SK-N-SH (cell line): ENCODE measurements around the gene C16orf78. TPM values are rescaled to one million over a fixed set of nuclear protein-coding genes. Genes with fewer than 3 reads are reported as not detected.
"Not testable (repeated sequence)": the region's sequence is repeated elsewhere in the genome, so short reads cannot be mapped to it uniquely, and the experiment has no call there.

Source experiments
- CTCF ChIA-PET: fragments of 300-600, 350-600 bp; formaldehyde crosslinking; extraction: SDS; loops from one replicate; lab custom pipeline; 2021; lab: Yijun Ruan, JAX
- POLR2A ChIA-PET: fragments of 350-600 bp; sonication (Branson Sonifier 250); formaldehyde crosslinking; extraction: SDS; loops from one replicate; lab custom pipeline; 2020; ENCODE audit warnings: antibody characterized with exemption, inconsistent platforms; lab: Yijun Ruan, JAX
- DNase-seq: peaks from one replicate; pipeline ENCODE4 v3.0.0; 2012
- H2AFZ ChIP-seq: fragments of 200-600 bp; sonication (generic); 2 replicates; pipeline ENCODE4 v1.8.1; 2016; ENCODE audit warnings: antibody characterized with exemption, mild to moderate bottlenecking, low read depth
- H3F3A ChIP-seq: fragments of 200-600 bp; sonication (generic); replicated peaks from 2 replicates; pipeline ENCODE3; 2016; ENCODE audit warnings: antibody characterized with exemption, mild to moderate bottlenecking; ENCODE audit not compliant: insufficient read depth
- H3K27ac ChIP-seq, 2 experiments: fragments of 200-500 bp in 1 of 2; fragments of 200-600 bp in 1 of 2; sonication (Bioruptor generic) in 1 of 2; sonication (generic), shearing (Covaris generic) in 1 of 2; 2 replicates each; pipeline versions ENCODE4 v1.5.1 to v1.6.1; 2014 to 2016; ENCODE audit warnings: low read depth in 2 of 2, inconsistent platforms in 1 of 2, low read length in 1 of 2, mild to moderate bottlenecking in 1 of 2, mixed read lengths in 1 of 2
- H3K27me3 ChIP-seq: fragments of 200-600 bp; sonication (generic), shearing (Covaris generic); 2 replicates; pipeline ENCODE4 v1.6.1; 2016; ENCODE audit warnings: mixed run types; ENCODE audit not compliant: insufficient read depth
- H3K36me3 ChIP-seq, 2 experiments: fragments of 200-500 bp in 1 of 2; fragments of 200-600 bp in 1 of 2; sonication (Bioruptor generic) in 1 of 2; sonication (generic) in 1 of 2; replicated peaks in 1 of 2; 2 replicates each; pipeline versions ENCODE3 to v1.5.1; 2014 to 2016; ENCODE audit warnings: low read length in 1 of 2, mild to moderate bottlenecking in 1 of 2; ENCODE audit not compliant: insufficient read depth in 2 of 2, control insufficient read depth in 1 of 2
- H3K4me1 ChIP-seq, 2 experiments: fragments of 200-500 bp in 1 of 2; fragments of 200-600 bp in 1 of 2; sonication (Bioruptor generic) in 1 of 2; sonication (generic), shearing (Covaris generic) in 1 of 2; 2 replicates each; pipeline versions ENCODE4 v1.5.1 to v1.6.1; 2014 to 2016; ENCODE audit warnings: low read depth in 1 of 2, low read length in 1 of 2, mixed run types in 1 of 2; ENCODE audit not compliant: insufficient read depth in 2 of 2, control insufficient read depth in 1 of 2
- H3K4me2 ChIP-seq: fragments of 200-600 bp; sonication (generic), shearing (Covaris generic); 2 replicates; pipeline ENCODE4 v1.6.1; 2017; ENCODE audit warnings: mixed run types
- H3K4me3 ChIP-seq, 2 experiments: fragments of 200-500 bp in 1 of 2; fragments of 200-600 bp in 1 of 2; sonication (Bioruptor generic) in 1 of 2; sonication (generic), shearing (Covaris generic) in 1 of 2; 2 replicates each; pipeline versions ENCODE4 v1.5.1 to v1.8.1; 2014 to 2016; ENCODE audit warnings: low read depth in 2 of 2, inconsistent platforms in 1 of 2, low read length in 1 of 2, mild to moderate bottlenecking in 1 of 2, mixed read lengths in 1 of 2, moderate library complexity in 1 of 2
- H3K79me2 ChIP-seq: fragments of 200-600 bp; sonication (generic); 2 replicates; pipeline ENCODE4 v1.8.1; 2017; ENCODE audit warnings: mild to moderate bottlenecking; ENCODE audit not compliant: insufficient read depth
- H3K9ac ChIP-seq: fragments of 200-600 bp; sonication (generic); 2 replicates; pipeline ENCODE4 v1.6.1; 2017; ENCODE audit warnings: mixed run types
- H3K9me2 ChIP-seq: fragments of 200-600 bp; sonication (generic); 2 replicates; pipeline ENCODE4 v1.6.1; 2017; ENCODE audit warnings: mixed run types
- H3K9me3 ChIP-seq: fragments of 200-600 bp; sonication (generic); 2 replicates; pipeline ENCODE4 v1.6.1; 2017; ENCODE audit warnings: mixed run types, mild to moderate bottlenecking, moderate library complexity
- H4K20me1 ChIP-seq: fragments of 200-600 bp; sonication (generic); 2 replicates; pipeline ENCODE4 v1.6.1; 2017; ENCODE audit warnings: mild to moderate bottlenecking, mixed run types; ENCODE audit not compliant: insufficient read depth
- ELF1 ChIP-seq: IDR thresholded peaks from 2 replicates; pipeline ENCODE4 v1.4.0; 2012
- EP300 ChIP-seq, 2 experiments: IDR thresholded peaks; 2 replicates each; pipeline versions ENCODE4 v1.4.0 to v1.6.1; 2012; ENCODE audit warnings: borderline replicate concordance in 1 of 2, low read depth in 1 of 2, low read length in 1 of 2
- FOSL2 ChIP-seq: IDR thresholded peaks from 2 replicates; pipeline ENCODE4 v1.4.0; 2012; ENCODE audit warnings: low read depth, mild to moderate bottlenecking, moderate library complexity, borderline replicate concordance
- FOXJ3 ChIP-seq: sonication (generic); formaldehyde crosslinking; IDR thresholded peaks from 2 replicates; pipeline ENCODE4 v1.5.1; 2020; ENCODE audit warnings: mild to moderate bottlenecking, missing genetic modification reagents
- GABPA ChIP-seq: IDR thresholded peaks from 2 replicates; pipeline ENCODE4 v1.4.0; 2012; ENCODE audit warnings: low read depth, mild to moderate bottlenecking
- MXI1 ChIP-seq: IDR thresholded peaks from 2 replicates; pipeline ENCODE4 v1.6.1; 2012; ENCODE audit warnings: mild to moderate bottlenecking, low read depth, low read length, improper control_type of control experiment
- NRF1 ChIP-seq: IDR thresholded peaks from 2 replicates; pipeline ENCODE4 v1.6.1; 2012; ENCODE audit warnings: low read depth, mild to moderate bottlenecking, low read length
- POLR2AphosphoS5 ChIP-seq: IDR thresholded peaks from 2 replicates; pipeline ENCODE4 v1.6.1; 2012; ENCODE audit warnings: low read depth, low read length
- RAD21 ChIP-seq: IDR thresholded peaks from 2 replicates; pipeline ENCODE4 v1.6.1; 2012; ENCODE audit warnings: mild to moderate bottlenecking, low read length
- RCOR1 ChIP-seq: fragments of 150-350 bp; IDR thresholded peaks from 2 replicates; pipeline ENCODE4 v1.6.1; 2017; ENCODE audit warnings: antibody characterized with exemption, low read length
- RFX5 ChIP-seq: IDR thresholded peaks from 2 replicates; pipeline ENCODE4 v1.6.1; 2012; ENCODE audit warnings: mild to moderate bottlenecking, improper control_type of control experiment, low read length
- RXRA ChIP-seq: IDR thresholded peaks from 2 replicates; pipeline ENCODE4 v1.4.0; 2012; ENCODE audit warnings: low read depth, mild to moderate bottlenecking, borderline replicate concordance
- SIN3A ChIP-seq: IDR thresholded peaks from 2 replicates; pipeline ENCODE4 v1.6.1; 2012; ENCODE audit warnings: low read depth, mild to moderate bottlenecking, low read length, moderate library complexity, borderline replicate concordance
- SMC3 ChIP-seq: IDR thresholded peaks from 2 replicates; pipeline ENCODE4 v1.6.1; 2012; ENCODE audit warnings: low read depth, low read length, improper control_type of control experiment
- TAF1 ChIP-seq: IDR thresholded peaks from 2 replicates; pipeline ENCODE4 v1.6.1; 2012; ENCODE audit warnings: low read depth, mild to moderate bottlenecking, low read length, moderate library complexity, borderline replicate concordance
- TEAD4 ChIP-seq: IDR thresholded peaks from 2 replicates; pipeline ENCODE4 v1.4.0; 2012; ENCODE audit warnings: mild to moderate bottlenecking, borderline replicate concordance; ENCODE audit not compliant: insufficient read depth
- YY1 ChIP-seq: IDR thresholded peaks from 2 replicates; pipeline ENCODE4 v1.4.0; 2012; ENCODE audit warnings: low read depth, mild to moderate bottlenecking
- WGBS: methylation state at CpG from one replicate; pipeline ENCODE4 v1.1.6; 2017; ENCODE audit warnings: low lambda C conversion rate; 5-methylcytosine and 5-hydroxymethylcytosine counted together
- polyA plus RNA-seq, 3 experiments: library from polyadenylated mRNA; depleted of rRNA; stranded (reverse); fragments of >200 nt; gene quantifications; 2 replicates each; pipeline ENCODE4 v1.2.3, GENCODE V29; 2012
- TF ChIP-seq, protein P1 (sequence below): fragments of 200-600 bp; sonication (generic); IDR thresholded peaks from 2 replicates; pipeline ENCODE4 v1.6.1; 2017; ENCODE audit warnings: antibody characterized with exemption, mild to moderate bottlenecking, moderate library complexity
- TF ChIP-seq, protein P2 (sequence below): fragments of 150-350 bp; IDR thresholded peaks from 2 replicates; pipeline ENCODE4 v1.6.1; 2017; ENCODE audit warnings: antibody characterized with exemption, low read length, low read depth, borderline replicate concordance
- TF ChIP-seq, protein P3 (sequence below): IDR thresholded peaks from 2 replicates; pipeline ENCODE4 v1.4.0; 2012; ENCODE audit warnings: low read depth

Gene C16orf78
- polyA plus RNA-seq, 1 of the 3 experiments (the other 2 are of a cell fraction), result not detected

DNA sequence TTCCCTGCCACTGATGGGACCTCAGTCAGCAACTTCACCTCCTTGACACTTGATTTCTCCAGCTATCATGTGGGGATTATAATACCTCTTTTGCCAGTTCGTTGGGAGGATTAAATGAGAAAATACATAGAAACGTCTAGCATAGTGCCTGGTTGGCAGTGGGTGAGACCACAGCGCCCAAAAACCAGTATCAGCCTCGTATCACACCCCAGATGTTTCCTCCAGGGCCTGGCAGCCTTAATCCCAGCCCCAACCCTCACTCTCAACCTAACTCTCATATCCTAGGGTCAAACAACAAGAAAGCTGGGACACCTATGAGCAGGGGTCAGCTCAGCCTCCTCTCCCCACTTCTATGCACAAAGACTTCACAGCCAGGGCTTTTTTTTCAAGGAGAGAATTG is 14.0 kb upstream of the C16orf78 start:
- Histone ChIP-seq H3K27ac (no peak overlapping the region), H3K4me1 (no peaks in the 10 kb centered on the region), H3F3A (no peaks in the 10 kb centered on the region), H3K9me3 (no peaks in the 10 kb centered on the region), H3K9ac (no peak overlapping the region), H3K36me3 (no peaks in the 10 kb centered on the region), H3K9me2 (no peaks in the 10 kb centered on the region), H3K27me3 (peaks cover 10% of the 10 kb centered on the region; the same call in 1 of the 2 replicates), H4K20me1 (no peaks in the 10 kb centered on the region), H3K4me2 (no peak overlapping the region), H3K4me3 (no peak overlapping the region), H2AFZ (no peak overlapping the region), H3K79me2 (no peaks in the 10 kb centered on the region)
- TF ChIP-seq FOXJ3, result no peak
- TF ChIP-seq TAF1, result no peak
- TF ChIP-seq YY1, result no peak
- TF ChIP-seq SIN3A, result no peak
- no peak for TF ChIP-seq RXRA
- TF ChIP-seq, protein P1, sequence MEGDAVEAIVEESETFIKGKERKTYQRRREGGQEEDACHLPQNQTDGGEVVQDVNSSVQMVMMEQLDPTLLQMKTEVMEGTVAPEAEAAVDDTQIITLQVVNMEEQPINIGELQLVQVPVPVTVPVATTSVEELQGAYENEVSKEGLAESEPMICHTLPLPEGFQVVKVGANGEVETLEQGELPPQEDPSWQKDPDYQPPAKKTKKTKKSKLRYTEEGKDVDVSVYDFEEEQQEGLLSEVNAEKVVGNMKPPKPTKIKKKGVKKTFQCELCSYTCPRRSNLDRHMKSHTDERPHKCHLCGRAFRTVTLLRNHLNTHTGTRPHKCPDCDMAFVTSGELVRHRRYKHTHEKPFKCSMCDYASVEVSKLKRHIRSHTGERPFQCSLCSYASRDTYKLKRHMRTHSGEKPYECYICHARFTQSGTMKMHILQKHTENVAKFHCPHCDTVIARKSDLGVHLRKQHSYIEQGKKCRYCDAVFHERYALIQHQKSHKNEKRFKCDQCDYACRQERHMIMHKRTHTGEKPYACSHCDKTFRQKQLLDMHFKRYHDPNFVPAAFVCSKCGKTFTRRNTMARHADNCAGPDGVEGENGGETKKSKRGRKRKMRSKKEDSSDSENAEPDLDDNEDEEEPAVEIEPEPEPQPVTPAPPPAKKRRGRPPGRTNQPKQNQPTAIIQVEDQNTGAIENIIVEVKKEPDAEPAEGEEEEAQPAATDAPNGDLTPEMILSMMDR, result no peak
- no peak for TF ChIP-seq RAD21
- TF ChIP-seq MXI1, result no peak
- no peak for TF ChIP-seq NRF1
- TF ChIP-seq EP300 (IDR thresholded peaks at IDR 0.05; ENCODE audit: borderline replicate concordance in 1 of 2, low read depth in 1 of 2, low read length in 1 of 2), result no peak
- TF ChIP-seq, protein P2, sequence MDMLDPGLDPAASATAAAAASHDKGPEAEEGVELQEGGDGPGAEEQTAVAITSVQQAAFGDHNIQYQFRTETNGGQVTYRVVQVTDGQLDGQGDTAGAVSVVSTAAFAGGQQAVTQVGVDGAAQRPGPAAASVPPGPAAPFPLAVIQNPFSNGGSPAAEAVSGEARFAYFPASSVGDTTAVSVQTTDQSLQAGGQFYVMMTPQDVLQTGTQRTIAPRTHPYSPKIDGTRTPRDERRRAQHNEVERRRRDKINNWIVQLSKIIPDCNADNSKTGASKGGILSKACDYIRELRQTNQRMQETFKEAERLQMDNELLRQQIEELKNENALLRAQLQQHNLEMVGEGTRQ, result no peak
- TF ChIP-seq, protein P3, sequence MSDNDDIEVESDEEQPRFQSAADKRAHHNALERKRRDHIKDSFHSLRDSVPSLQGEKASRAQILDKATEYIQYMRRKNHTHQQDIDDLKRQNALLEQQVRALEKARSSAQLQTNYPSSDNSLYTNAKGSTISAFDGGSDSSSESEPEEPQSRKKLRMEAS, result no peak
- no peak for TF ChIP-seq RCOR1
- no peak for TF ChIP-seq POLR2AphosphoS5
- TF ChIP-seq TEAD4, result no peak
- TF ChIP-seq ELF1, result no peak
- TF ChIP-seq GABPA, result no peak
- no peak for TF ChIP-seq RFX5
- TF ChIP-seq SMC3, result no peak
- TF ChIP-seq FOSL2, result no peak
- WGBS, result 12% methylated on average over 3 of the region's 4 CpGs
- ChIA-PET CTCF (interaction anchor here (1.4 to 2.9 kb wide), 3 partner anchors 8 to 673 kb away, joined by 3 to 15 read pairs (median 7); no protein-coding TSS in a partner anchor), POLR2A (no interaction called here)
- DNase-seq, result no peak

DNA sequence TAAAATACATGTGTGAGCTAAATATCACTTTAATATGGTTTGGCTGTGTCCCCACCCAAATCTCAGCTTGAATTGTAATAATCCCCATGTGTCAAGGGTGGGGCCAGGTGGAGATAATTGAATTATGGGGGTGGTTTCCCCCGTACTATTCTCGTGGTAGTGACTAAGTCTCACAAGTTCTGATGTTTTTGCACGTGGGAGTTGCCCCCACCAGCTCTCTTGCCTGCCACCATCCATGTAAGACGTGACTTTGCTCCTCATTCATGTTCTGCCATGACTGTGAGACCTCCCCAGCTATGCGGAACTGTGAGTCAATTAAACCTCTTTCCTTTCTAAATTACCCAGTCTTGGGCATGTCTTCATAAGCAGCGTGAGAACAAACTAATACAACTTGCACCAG is 11.9 kb upstream of the C16orf78 start:
- H3K9ac ChIP-seq, H3K4me3 ChIP-seq, H3K36me3 ChIP-seq, H3K9me2 ChIP-seq, H3K79me2 ChIP-seq, DNase-seq, H4K20me1 ChIP-seq, H3K9me3 ChIP-seq, H3F3A ChIP-seq, H2AFZ ChIP-seq, H3K4me2 ChIP-seq, POLR2A ChIA-PET, H3K27ac ChIP-seq, H3K4me1 ChIP-seq: not testable (repeated sequence)
- CTCF ChIA-PET, result interaction anchor here (1.2 to 2.8 kb wide), 4 partner anchors 9 to 674 kb away, joined by 3 to 12 read pairs (median 6); no protein-coding TSS in a partner anchor
- H3K27me3 ChIP-seq, result peaks cover 10% of the 10 kb centered on the region; the same call in 1 of the 2 replicates
- 15% methylated on average over 6 of the region's 6 CpGs for WGBS
